ENCODE results near the gene RBBP6. TPM values are rescaled to one million over a fixed set of nuclear protein-coding genes. Genes with fewer than 3 reads are reported as not detected.

The RBBP6 gene
- total and polyA plus RNA-seq, 9 of the 15 experiments (the other 6 are each of a cell fraction or from before 2014, with no cell fraction given): 19.2 to 76.6 (median 42.7) TPM

- TF ChIP-seq CTCF (IDR thresholded peaks at IDR 0.05 in 2 of 3, conservative IDR thresholded peaks at IDR 0.05 in 1 of 3; ENCODE audit: insufficient read depth in 2 of 3, low read depth in 1 of 3, low read length in 3 of 3): no peak
- no peak for TF ChIP-seq ZNF75A (CRISPR knock-in tag; IDR thresholded peaks at IDR 0.05)
- no peak for TF ChIP-seq EGR1 (conservative IDR thresholded peaks at IDR 0.05)
- no peak for TF ChIP-seq ZNF3 (CRISPR knock-in tag; IDR thresholded peaks at IDR 0.05)
- no peak for TF ChIP-seq ZNF518B (CRISPR knock-in tag; IDR thresholded peaks at IDR 0.05)
- TF ChIP-seq FOXK1 (CRISPR knock-in tag; IDR thresholded peaks at IDR 0.05; ENCODE audit: borderline replicate concordance): no peak
- TF ChIP-seq ZNF609 (CRISPR knock-in tag; IDR thresholded peaks at IDR 0.05; ENCODE audit: borderline replicate concordance): no peak
- no peak for TF ChIP-seq STAT5B (CRISPR knock-in tag; IDR thresholded peaks at IDR 0.05)
- no peak for TF ChIP-seq CGGBP1 (CRISPR knock-in tag; IDR thresholded peaks at IDR 0.05)
- no peak for TF ChIP-seq HDAC3 (IDR thresholded peaks at IDR 0.05; ENCODE audit: borderline replicate concordance, partially characterized antibody)
- no peak for TF ChIP-seq XRCC5 (IDR thresholded peaks at IDR 0.05; ENCODE audit: low read depth, low read length)
- no peak for TF ChIP-seq MBD1 (CRISPR knock-in tag; IDR thresholded peaks at IDR 0.05)
- TF ChIP-seq HMGN3 (IDR thresholded peaks at IDR 0.05; ENCODE audit: borderline replicate concordance, extremely low read depth, insufficient read length, low read depth, low read length): no peak
Observed at GRCh38 chr16:24537474-24538337, 1.7 kb upstream of the RBBP6 start (continued).
